Measurements from ENCODE around the gene COBLL1. TPM values are rescaled to one million over a fixed set of nuclear protein-coding genes. Genes with fewer than 3 reads are reported as not detected.

The COBLL1 gene
- total RNA-seq, 2 donors from 2014 or later: 16.5 to 17.3 TPM

GRCh38 chr2:164651361-164651760, 190.3 kb downstream of the COBLL1 start:
- DNase-seq: no peak
- no peaks in the 10 kb centered on the region for H3K4me1 Mint-ChIP-seq
- Histone ChIP-seq H3K4me1 (ENCODE audit: control insufficient read depth, insufficient read depth, low read length) (no peaks in the 10 kb centered on the region), H3K4me3 (ENCODE audit: low read length) (no peak overlapping the region), H3K27me3 (ENCODE audit: control insufficient read depth, insufficient read depth, low read length, poor library complexity, severe bottlenecking) (no peaks in the 10 kb centered on the region), H3K36me3 (ENCODE audit: control insufficient read depth, insufficient read depth, low read length) (no peaks in the 10 kb centered on the region), H3K9me3 (ENCODE audit: control insufficient read depth, low read length) (peaks cover 25% of the 10 kb centered on the region), H3K9ac (ENCODE audit: extremely low read depth, low read length, poor library complexity, severe bottlenecking) (no peak overlapping the region), H3K27ac (ENCODE audit: low read depth, low read length) (no peak overlapping the region)
- WGBS, 2 experiments (ENCODE audit: insufficient coverage in 1 of 2, insufficient read length in 1 of 2): 63% methylated on average over 1 of the region's 1 CpG
- H3K4me3 Mint-ChIP-seq: no peak overlapping the region
- no peaks in the 10 kb centered on the region for H3K27me3 Mint-ChIP-seq (ENCODE audit: insufficient read depth)
- peaks cover 29% of the 10 kb centered on the region for H3K9me3 Mint-ChIP-seq
- H3K36me3 Mint-ChIP-seq (ENCODE audit: low read depth): peaks cover 8% of the 10 kb centered on the region
- TF ChIP-seq CTCF (conservative IDR thresholded peaks at IDR 0.05): no peak
- H3K27ac Mint-ChIP-seq: no peak overlapping the region

GRCh38 chr2:164644036-164644700, 197.5 kb downstream of the COBLL1 start:
- TF ChIP-seq CTCF (conservative IDR thresholded peaks at IDR 0.05): no peak
- WGBS, 2 experiments (ENCODE audit: insufficient coverage in 1 of 2, insufficient read length in 1 of 2): 86 to 94% methylated on average over 1 of the region's 1 CpG

GRCh38 chr2:164642946-164643555, 198.6 kb downstream of the COBLL1 start:
- H3K4me3 ChIP-seq (ENCODE audit: low read length): no peak overlapping the region
- no peak overlapping the region for H3K27ac ChIP-seq (ENCODE audit: low read depth, low read length)
- no peaks in the 10 kb centered on the region for H3K4me1 Mint-ChIP-seq
- H3K9ac ChIP-seq (ENCODE audit: extremely low read depth, low read length, poor library complexity, severe bottlenecking): no peak overlapping the region
- no peaks in the 10 kb centered on the region for H3K9me3 Mint-ChIP-seq
- H3K27me3 ChIP-seq (ENCODE audit: control insufficient read depth, insufficient read depth, low read length, poor library complexity, severe bottlenecking): no peaks in the 10 kb centered on the region
- H3K9me3 ChIP-seq (ENCODE audit: control insufficient read depth, low read length): no peaks in the 10 kb centered on the region
- DNase-seq: no peak
- TF ChIP-seq CTCF (conservative IDR thresholded peaks at IDR 0.05): no peak
- no peak overlapping the region for H3K27ac Mint-ChIP-seq
- no peaks in the 10 kb centered on the region for H3K27me3 Mint-ChIP-seq (ENCODE audit: insufficient read depth)
- 91 to 92% methylated on average over 5 to 8 of the region's 8 CpGs for WGBS, 2 experiments (ENCODE audit: insufficient coverage in 1 of 2, insufficient read length in 1 of 2)
- H3K36me3 Mint-ChIP-seq (ENCODE audit: low read depth): no peaks in the 10 kb centered on the region
- H3K4me3 Mint-ChIP-seq: no peak overlapping the region
- no peaks in the 10 kb centered on the region for H3K36me3 ChIP-seq (ENCODE audit: control insufficient read depth, insufficient read depth, low read length)
- H3K4me1 ChIP-seq (ENCODE audit: control insufficient read depth, insufficient read depth, low read length): no peaks in the 10 kb centered on the region

More at GRCh38 chr2:164644036-164644700, 197.5 kb downstream of the COBLL1 start:
- Mint-ChIP-seq H3K9me3 (peaks cover 8% of the 10 kb centered on the region), H3K27me3 (ENCODE audit: insufficient read depth) (no peaks in the 10 kb centered on the region), H3K36me3 (ENCODE audit: low read depth) (no peaks in the 10 kb centered on the region), H3K4me3 (no peak overlapping the region), H3K27ac (no peak overlapping the region), H3K4me1 (no peaks in the 10 kb centered on the region)
- H3K9ac ChIP-seq (ENCODE audit: extremely low read depth, low read length, poor library complexity, severe bottlenecking): no peak overlapping the region
- no peak overlapping the region for H3K4me3 ChIP-seq (ENCODE audit: low read length)
- no peak overlapping the region for H3K27ac ChIP-seq (ENCODE audit: low read depth, low read length)
- H3K27me3 ChIP-seq (ENCODE audit: control insufficient read depth, insufficient read depth, low read length, poor library complexity, severe bottlenecking): no peaks in the 10 kb centered on the region
- no peak for DNase-seq
- peaks cover 8% of the 10 kb centered on the region for H3K9me3 ChIP-seq (ENCODE audit: control insufficient read depth, low read length)
- no peaks in the 10 kb centered on the region for H3K36me3 ChIP-seq (ENCODE audit: control insufficient read depth, insufficient read depth, low read length)
- H3K4me1 ChIP-seq (ENCODE audit: control insufficient read depth, insufficient read depth, low read length): no peaks in the 10 kb centered on the region

Data from endodermal cell (in vitro differentiated cells).